Stimulated activated CD8-positive, alpha-beta memory T cell treated with anti-CD3 and anti-CD28 coated beads, Interleukin-7, amount 100 ng/mL, for 48 hours (primary cell): ENCODE measurements around the gene OR4D1.
"Not testable (repeated sequence)": the region's sequence is repeated elsewhere in the genome, so short reads cannot be mapped to it uniquely, and the experiment has no call there.

Experiments
- DNase-seq, 2 donors: peaks; one replicate each; pipeline ENCODE4 v3.0.0-alpha.2; 2020; ENCODE audit warnings: low read depth in 1 of 2; ENCODE audit errors: extremely low read depth in 1 of 2

OR4D1 gene

GRCh38 chr17:58147930-58148434, at the start of gene OR4D1:
Gene OR4D1 (plus strand): TSS chr17:58148384. CDS start chr17:58155154, 6,770 bp downstream.
- no peak for DNase-seq

DNA sequence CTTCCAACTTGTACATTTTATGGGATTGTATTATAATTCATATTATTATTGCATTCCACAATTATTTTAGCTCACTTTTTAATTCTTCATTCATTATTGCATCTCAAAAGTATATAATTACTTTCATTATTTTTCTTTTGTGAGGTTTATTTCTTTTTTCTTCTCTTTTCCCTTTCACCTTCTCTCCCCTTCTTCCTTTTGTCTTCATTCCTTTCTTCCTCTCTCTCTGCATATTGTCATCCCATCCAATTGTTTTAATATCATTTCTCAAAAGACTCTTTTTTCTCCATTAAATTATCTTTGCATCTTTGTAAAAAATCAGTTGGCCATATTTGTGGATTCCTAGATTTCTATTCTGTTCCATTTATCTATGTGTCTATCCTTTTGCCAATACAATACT, 47.7 kb upstream of the OR4D1 start:
- DNase-seq = no peak

DNA sequence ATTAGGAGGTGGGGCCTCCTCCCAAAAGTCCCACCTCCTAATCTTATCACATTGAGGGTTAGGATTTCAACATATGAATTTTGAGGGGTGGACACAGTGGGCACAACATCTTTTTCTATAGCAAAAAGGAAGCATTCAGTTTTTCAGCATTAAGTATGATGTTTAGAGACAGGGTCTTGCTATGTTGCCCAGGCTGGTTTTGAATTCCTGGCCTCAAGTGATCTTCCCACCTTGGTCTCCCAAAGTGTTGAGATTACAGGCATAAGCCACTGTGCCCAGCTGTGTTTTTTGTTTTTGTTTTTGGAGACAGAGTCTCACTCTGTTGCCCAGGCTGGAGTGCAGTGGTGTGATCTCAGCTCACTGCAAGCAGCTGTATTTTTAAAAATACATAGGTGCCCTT, 46.3 kb upstream of the OR4D1 start:
- DNase-seq = not testable (repeated sequence)

GRCh38 chr17:58105093-58105492, 43.1 kb upstream of the OR4D1 start:
- DNase-seq = no peak

DNA sequence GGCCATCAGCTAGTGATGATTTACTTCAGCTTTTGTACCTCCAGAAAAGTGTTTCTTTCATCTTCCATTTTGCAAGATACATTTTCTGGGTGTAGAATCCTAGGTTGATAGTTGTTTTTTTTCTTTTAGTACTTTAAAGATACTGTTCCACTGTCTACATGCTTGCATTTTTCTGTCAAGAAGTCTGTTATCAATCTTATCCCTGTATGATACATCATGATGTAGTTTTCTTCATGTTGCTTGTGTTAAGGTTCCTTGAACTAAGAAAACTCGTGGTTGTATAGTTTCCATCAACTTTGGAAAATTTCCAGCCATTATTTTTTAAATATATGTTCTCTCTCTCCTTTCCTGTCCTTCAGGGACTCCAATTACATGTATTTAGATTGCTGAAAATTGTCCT, 40.9 kb upstream of the OR4D1 start:
- DNase-seq = no peak

DNA sequence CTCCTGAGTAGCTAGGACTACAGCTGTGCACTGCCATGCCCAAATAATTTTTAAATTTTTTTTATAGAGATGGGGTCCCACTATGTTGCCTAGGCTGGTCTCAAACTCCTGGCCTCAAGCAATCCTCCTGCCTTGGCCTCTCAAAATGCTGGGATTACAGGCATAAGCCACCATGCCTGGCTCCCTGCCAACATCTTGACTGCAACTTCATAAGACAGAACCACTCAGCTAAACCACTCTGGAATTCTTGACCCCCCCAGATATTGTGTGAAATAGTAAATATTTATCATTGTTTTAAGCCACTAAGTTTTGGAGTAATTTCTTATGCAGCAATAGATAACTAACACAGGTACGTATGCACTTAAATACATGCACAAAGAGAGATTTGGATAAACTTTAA, 39.0 kb upstream of the OR4D1 start:
- no peak for DNase-seq

GRCh38 chr17:58110012-58110411, 38.2 kb upstream of the OR4D1 start:
- DNase-seq = no peak

GRCh38 chr17:58111676-58112075, 36.5 kb upstream of the OR4D1 start:
- DNase-seq = no peak

DNA sequence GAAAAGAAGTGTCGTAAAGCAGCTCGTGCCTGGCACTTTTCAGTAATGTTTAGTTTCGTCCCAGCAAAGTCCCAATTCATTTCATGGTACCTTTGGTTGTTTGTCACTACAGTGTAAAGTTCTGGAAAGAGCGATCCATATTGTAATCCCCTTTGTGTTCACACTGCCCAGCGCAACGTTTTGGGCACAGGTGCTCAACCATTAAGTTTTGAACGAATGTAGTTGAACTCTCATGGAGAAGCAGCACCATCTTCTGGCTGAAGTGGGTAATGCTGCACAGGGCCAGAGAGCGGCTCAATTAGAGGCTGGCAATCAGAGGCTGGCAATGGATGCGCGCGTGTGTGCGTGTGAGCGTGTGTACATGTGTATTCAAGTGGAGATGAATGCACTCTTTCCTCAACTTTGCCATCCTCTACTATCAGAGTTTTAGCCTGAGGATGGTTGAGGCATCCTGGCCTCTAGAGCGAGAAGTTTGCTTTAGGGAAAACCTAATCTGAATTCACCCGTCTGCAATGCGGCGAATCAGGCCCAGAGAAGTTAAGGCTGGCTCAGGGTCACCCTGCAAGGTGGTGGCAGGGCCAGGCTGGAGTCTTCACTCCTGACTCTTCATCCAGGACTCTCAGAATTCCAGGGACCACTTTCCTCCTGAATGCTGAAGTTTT, 35.1 kb upstream of the OR4D1 start:
- DNase-seq = peak; percentile 36 to 53

DNA sequence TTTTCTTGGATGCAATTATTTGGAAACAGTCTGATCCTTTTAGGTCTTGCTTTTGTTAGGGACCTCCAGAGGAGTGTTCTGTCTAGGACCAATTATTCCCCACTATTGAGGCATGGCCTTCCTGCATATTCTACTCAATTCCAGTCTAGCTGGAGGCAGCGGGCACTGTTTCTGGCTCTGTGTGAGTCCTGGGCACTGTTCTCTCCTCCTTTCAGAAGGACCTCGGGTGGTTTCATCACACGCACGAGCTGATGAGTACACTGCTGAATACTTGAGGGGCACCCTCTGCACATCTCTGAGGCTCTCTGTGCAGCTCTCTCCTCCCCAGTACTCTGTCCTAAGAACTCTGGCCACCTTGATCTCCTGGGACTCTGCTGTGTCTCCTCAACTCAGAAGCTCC, 34.2 kb upstream of the OR4D1 start:
- DNase-seq = no peak

- no peak for DNase-seq
Observed at GRCh38 chr17:58117382-58117781, 30.8 kb upstream of the OR4D1 start.

- no peak for DNase-seq
Observed at GRCh38 chr17:58119491-58119890, 28.7 kb upstream of the OR4D1 start.

- no peak for DNase-seq
Observed at GRCh38 chr17:58120195-58120822, 27.9 kb upstream of the OR4D1 start.

- no peak for DNase-seq
Observed at GRCh38 chr17:58121925-58122324, 26.3 kb upstream of the OR4D1 start.

GRCh38 chr17:58127846-58128245, 20.3 kb upstream of the OR4D1 start:
- DNase-seq = no peak

DNA sequence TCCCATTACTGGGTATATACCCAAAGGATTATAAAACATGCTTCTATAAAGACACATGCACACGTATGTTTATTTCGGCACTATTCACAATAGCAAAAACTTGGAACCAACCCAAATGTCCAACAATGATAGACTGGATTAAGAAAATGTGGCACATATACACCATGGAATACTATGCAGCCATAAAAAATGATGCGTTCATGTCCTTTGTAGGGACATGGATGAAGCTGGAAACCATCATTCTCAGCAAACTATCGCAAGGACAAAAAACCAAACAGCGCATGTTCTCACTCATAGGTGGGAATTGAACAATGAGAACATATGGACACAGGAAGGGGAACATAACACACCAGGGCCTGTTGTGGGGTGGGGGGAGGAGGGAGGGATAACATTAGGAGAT, 15.5 kb upstream of the OR4D1 start:
- not testable (repeated sequence) for DNase-seq

GRCh38 chr17:58136669-58137279, 11.4 kb upstream of the OR4D1 start:
- no peak for DNase-seq

GRCh38 chr17:58141505-58141904, 6.7 kb upstream of the OR4D1 start:
- DNase-seq = no peak

GRCh38 chr17:58143335-58143734, 4.8 kb upstream of the OR4D1 start:
- not testable (repeated sequence) for DNase-seq

DNA sequence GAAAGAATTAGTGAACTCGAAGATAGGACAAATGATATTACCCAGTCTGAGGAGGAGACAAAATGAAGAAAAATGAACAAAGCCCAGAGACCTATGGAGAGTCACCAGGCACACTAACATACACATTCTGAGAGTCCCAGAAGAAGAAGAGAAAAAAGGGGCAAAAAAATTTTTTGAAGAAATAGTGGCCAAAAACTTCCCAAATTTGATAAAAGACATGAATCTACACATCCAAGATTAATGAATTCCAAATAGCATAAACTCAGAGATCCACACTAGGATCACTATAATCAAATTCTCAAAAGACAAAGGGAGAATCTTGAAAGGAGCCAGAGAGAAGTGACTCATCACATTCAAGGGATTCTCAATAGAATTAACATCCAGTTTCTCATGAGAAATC, 3.4 kb upstream of the OR4D1 start:
- DNase-seq = no peak

DNA sequence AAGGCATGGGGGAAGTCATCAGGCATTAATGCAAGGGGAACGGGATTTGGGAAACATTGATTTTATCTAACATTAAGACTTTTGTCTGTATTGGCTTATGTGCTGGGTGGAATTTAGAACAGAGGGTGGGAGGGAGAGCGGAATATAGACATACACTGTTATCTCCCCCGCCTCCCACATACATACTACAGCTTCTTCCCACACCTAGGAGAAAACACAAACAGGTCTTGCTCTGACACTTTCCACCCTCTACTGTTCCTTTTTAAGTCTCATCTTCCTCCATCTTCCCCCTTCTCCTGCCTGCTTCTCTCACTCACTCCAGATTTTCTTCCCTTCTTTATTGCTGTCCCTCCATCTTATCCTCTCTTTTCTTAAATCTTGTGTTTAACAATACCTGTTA, 425 bp downstream of the OR4D1 start:
- no peak for DNase-seq

DNA sequence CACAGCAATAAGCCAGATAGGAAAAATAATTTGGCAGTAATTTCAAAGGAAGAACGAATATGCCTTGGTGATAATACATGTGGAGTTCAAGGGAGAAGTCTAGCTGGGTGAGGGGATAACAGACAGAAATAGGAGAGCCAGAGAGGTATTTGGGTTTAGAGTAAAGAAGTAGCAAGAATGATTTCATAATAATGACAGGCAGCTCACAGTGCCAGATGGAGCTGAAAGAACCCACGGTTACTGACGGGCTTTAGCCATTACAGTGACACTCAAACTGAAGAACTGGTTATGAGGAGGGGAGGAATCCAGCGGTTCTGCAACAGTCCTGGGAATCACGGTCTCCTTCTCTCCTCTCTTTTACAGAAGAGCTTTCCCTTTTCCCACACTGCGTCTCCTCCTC, 2.2 kb downstream of the OR4D1 start:
- no peak for DNase-seq
